HG03571 (cell line): ENCODE data around the gene TEKT4.
"Not testable (repeated sequence)": the region's sequence is repeated elsewhere in the genome, so short reads cannot be mapped to it uniquely, and the experiment has no call there.

Experiments used
- ATAC-seq: cut with Tn5 transposase; IDR thresholded peaks from one replicate; pipeline ENCODE4 v1.9.1; 2021; ENCODE audit not compliant: unreplicated experiment

Gene TEKT4

DNA sequence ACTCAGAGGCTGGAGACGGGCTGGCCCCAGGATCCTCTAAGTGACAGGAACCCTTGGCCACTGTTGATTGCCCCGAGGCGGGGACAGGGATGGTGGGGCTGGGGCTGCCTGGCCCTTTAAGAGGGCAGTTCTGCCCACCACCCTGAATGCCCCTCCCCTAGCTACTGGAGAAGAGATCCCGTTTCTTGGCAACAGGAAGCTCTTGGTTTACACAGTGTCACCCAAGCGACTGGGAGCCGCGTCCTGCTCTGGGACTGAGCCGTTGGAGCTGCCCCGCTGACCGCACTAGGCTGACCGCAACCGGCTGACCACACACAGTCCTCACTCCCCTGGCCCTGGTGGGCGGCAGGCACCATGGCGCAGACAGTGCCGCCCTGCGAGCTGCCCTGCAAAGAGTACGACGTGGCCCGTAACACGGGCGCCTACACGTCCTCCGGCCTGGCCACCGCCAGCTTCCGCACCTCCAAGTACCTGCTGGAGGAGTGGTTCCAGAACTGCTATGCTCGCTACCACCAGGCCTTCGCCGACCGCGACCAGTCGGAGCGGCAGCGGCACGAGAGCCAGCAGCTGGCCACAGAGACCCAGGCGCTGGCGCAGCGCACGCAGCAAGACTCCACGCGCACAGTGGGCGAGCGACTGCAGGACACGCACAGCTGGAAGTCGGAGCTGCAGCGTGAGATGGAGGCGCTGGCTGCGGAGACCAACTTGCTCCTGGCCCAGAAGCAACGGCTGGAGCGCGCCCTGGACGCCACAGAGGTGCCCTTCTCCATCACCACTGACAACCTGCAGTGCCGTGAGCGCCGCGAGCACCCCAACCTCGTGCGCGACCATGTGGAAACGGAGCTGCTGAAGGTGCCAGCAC lies at the start of gene TEKT4:
TEKT4 (plus strand) TSS at position 205 of the 862 bp plus-strand sequence; CDS start at position 355, 150 bp downstream.
- no peak for ATAC-seq

- not testable (repeated sequence) for ATAC-seq
These were observed 32.0 kb upstream of the TEKT4 start for GRCh38 chr2:94839224-94839623.

DNA sequence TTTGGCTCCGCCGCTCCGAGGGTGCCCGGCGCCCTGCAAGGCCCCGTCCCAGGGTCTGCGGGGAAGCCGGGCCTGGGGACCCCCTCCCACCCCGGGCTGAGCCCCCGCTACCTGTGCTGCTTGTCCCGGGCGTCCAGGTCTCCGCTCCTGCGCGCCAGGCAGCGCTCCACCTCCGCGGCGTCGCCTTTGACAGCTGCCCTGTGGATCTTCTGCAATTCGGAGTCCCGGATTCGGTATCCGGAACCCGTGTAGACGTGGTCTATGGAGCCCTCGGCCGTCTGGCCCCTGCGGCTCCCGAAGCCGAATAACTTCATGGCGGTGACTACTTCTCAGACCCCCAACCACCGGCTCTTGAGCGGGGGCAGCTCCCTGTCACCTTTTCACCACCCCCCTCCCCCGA lies 14.4 kb upstream of the TEKT4 start:
- ATAC-seq: not testable (repeated sequence)

DNA sequence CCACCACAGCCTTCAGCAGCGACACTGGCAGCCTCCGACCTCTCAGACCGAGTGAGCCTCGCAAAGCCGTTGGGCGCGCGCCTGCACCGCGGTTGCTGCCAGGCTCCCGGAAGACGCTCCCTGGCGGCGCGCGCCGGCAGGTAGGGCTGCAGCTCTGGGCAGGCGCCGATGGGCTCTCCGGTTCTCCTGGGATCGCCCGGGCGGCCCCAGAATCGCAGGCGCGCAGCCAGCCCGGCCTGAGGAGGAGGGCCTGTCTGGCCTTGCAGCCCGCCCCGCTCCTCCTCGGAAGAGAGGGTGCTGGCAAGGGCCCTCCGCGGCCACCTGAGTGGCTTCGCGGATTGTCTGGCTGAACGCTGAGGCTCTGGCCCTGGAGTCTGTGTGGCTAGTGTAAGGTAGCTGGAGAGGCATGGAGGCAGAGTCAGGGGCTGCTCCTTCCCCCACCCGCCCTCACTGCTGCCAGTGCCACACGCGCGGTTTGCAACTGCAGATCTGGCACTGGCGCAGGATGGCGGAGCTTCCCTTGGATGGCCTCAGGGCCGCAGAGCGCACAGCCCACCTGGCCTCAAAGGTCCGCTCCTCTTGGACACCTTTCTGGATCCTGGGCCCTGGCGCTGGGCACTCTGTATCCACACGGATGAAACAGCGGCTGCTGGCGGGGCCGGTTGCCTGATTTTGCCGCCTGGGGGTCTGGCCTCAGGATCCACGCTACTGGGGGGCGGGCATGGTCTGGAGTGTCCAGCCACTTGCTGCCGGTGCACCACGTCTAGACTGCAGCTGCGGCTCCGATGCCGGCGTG lies 13.7 kb upstream of the TEKT4 start:
- ATAC-seq: not testable (repeated sequence)

- ATAC-seq: not testable (repeated sequence)
These were observed 12.9 kb upstream of the TEKT4 start for GRCh38 chr2:94858163-94858888.

DNA sequence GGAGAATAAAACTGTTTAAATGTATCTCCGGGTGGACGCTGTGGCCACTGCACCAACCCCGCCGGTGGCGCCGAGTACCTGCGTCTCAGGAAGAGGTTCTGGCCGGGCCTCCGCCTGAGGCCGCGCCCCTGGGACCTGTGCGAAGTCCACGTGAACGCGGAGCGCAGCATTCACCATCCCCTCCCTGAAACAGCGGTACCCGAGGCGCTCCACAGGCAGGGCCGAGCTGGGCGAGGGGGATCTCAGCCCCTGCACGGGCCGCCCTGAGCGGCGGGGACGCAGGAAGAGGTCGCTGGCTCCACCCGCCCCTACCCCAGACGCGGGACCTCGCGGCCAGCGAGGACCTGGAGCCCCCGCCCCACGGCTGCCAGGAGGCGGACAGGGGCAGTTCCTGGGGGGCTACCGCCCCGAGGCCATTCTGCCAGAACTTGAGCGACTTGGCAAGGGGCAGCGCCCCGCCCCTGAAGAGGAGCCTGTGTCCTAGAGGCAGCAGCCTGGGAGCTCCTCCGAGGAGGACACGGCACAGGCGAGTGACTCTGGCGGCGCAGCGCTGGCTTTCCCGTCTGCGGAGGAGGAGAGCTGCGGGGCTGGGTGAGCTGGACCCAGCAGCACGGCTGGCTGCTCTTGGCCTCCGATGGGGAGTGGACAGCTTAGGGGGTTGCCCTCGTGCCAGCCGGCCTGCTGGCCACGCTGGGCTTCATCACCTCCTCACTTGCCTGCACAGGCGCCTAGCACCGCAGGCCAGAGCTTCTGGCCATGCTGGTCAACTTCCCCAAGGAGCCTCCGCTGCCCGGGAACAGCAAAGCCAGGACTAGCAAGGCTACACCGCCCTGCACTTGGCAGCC lies 9.7 kb upstream of the TEKT4 start:
- ATAC-seq: no peak

DNA sequence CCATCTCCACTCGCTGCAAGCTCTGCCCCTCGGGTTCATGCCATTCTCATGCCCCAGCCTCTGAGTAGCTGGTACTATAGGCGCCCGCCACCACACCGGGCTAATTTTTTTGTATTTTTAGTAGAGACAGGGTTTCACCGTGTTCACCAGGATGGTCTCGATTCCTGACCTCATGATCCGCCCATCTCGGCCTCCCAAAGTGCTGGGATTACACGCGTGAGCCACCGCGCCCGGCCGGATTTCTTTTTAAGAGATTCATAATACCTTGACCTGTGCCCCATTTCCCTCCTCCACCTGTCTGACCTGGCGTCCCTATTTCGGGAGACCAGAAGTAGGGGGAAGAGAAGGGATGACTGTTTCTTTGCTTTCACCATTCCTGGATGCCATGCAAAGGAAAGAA lies 8.3 kb upstream of the TEKT4 start:
- ATAC-seq: not testable (repeated sequence)

GRCh38 chr2:94869131-94869530 lies 2.1 kb upstream of the TEKT4 start:
- ATAC-seq: no peak

DNA sequence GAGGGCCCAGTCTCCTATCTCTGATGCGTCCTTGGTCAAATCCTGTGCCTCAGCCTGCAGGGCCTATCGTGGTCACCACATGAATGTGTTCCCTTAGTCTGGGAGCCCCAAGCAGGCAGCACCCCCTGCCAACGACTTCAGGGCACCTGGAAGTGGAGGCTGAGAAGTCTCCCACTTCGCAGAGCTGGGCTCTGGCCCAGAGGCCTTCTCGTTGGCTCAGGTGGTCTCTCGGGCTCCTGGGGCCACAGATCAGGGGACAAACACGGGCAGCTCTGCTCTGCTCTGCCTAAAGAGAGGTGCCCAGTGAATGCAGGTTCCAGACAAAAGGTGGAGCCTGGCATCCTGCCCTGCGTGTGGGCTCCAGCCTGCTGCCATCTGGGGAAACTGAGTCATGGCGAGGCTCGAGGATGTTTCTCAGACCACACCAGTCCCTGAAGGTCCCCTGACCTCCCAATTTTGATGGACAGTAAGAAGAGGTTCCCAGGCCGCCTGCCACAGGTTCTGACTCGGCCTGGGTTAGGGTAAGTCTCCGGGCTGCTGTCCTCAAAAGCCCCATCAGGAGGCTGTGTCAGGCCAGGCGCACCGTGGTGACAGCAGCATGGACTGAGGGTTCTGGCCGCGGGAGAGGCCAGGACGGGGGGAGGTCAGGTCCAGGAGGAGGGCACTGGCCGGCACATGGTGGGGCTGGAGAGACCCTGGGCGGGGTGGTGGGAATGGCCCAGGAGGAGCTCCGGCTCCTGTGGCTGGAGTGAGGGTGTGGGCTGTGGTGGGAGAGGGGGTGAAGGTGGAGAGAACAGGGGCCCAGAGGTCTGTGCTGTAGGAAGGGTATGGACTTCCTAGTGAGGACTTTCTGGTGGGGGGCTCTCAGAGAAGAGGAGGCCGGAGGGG lies 1.4 kb upstream of the TEKT4 start:
- no peak for ATAC-seq

DNA sequence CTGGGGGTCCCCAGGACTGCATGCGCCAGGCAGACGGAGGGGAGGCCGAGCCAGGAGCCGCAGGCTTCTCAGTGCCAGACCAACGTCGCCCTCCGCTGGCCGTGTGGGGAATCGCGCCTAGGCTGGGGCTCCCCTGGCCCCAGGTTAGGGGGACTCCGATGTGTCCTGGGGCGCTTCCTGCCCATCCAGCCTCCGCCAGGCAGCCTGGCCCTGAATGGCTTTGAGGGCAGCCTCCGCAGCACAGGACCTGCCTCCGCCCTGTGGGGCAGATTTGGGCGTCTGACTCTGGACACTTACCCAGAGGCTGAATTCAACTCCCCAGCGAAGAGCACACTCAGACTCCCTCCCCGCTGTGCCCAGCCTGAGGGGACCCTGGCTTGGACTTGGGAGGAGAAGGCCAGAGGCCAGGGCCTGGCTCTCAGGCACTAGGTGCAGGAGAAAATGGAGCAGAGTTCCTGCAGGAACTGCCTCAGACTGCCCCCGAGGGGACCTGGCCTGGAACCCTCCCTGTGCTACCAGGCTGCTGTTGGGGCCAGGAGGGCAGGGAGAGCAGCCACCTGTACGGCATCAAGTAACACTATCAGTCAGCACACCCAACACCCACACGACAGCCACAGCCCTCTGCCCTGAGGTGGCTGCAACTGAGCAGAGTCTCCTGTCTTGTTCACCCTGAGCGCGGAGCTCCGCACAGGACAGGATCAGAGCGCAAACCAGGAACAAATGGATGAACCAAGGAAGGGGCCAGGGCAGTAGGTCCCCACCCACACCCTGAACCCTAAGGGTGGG lies 597 bp upstream of the TEKT4 start:
- ATAC-seq: no peak

DNA sequence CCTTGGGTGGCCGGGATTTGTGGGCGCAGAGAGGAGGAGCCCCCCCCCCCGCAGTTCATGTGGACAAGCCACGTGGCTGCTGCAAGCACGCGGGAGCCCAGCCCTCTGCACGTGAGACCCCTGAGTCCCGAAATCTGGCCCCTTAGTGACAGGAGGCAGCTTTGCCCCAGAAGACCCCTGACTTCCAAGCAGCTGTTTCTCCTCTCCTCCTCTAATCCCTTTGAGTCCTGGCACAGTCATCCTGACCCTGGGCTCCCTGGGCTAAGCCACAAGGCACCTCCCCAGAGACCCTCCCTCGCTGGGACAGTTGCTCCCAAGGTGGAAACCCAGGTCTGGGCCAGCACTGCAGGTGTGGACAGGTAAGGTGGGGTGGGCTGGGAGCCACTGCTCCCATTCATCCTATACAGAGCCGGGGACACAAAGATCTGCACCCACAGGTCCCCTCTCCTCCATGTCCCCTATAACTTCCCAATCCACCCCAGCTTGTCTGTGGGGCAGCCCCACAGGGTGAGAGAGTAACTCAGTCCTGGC lies 923 bp downstream of the TEKT4 start:
- no peak for ATAC-seq

- no peak for ATAC-seq
These were observed 1.6 kb downstream of the TEKT4 start for GRCh38 chr2:94872676-94873361.

DNA sequence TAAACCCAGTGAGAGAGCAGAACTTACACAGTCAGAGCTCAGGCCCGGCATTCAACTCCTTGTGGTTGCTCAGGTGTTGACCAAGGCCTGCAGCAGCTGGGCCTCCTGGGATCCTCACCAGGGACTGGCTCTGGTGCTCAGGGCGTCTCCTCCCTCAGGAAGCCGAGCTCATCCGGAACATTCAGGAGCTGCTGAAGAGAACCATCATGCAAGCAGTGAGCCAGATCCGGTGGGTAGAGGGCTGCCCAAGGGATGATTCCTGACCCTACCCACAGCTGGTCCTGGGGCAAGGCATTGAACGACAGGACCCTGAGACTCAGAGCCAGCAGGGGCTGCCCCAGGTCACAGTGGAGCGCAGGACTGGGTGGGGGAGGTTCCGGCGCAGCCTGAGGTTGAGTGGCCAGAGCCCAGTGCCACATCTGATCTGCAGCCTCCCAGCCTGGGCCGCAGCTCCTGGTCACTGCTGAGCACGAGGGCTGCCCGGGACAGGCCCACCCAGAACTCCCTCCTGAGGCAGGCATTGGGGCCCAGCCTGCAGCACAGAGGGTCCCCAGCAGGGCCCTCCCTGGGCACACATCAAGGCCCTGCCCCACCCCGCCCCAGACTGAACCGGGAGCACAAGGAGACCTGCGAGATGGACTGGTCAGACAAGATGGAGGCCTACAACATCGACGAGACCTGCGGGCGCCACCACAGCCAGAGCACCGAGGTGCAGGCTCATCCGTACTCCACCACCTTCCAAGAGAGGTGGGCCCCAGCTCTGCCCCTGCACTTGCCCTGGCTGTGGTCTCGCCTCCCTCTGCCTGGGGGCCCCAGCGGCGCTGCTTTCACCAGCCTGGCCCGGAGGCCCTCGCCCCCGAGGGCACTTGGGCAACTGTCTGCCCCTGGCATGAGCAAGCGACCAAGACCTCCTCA lies 2.4 kb downstream of the TEKT4 start:
- no peak for ATAC-seq

DNA sequence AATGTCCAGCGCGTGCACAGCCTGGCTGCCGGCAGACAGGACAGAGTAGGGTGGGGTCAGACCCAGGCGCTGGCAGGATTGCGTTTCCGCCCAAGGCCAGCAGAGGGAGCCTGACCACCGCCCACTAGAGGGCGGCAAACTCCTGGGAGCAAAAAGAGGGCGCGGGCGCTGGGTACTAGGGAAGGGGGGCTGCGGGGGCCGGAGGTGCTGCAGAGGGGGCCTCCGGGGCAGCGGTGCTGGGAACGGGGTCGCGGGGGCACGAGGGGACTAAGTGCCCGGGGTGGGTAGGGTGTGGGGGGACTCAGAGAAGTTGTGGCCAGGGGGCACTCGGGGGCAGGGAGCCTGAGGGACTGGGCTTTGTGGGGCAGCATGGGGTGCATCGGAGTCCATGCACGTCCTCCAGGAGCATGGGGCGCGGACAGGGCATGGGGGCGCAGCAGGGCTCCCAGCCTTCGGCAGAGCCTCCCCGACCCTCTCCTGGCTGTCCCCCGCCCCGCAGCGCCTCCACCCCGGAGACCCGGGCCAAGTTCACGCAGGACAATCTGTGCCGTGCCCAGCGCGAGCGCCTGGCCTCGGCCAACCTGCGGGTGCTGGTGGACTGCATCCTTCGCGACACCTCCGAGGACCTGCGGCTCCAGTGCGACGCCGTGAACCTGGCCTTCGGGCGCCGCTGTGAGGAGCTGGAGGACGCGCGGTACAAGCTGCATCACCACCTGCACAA lies 3.2 kb downstream of the TEKT4 start:
- peak; percentile 88 for ATAC-seq

DNA sequence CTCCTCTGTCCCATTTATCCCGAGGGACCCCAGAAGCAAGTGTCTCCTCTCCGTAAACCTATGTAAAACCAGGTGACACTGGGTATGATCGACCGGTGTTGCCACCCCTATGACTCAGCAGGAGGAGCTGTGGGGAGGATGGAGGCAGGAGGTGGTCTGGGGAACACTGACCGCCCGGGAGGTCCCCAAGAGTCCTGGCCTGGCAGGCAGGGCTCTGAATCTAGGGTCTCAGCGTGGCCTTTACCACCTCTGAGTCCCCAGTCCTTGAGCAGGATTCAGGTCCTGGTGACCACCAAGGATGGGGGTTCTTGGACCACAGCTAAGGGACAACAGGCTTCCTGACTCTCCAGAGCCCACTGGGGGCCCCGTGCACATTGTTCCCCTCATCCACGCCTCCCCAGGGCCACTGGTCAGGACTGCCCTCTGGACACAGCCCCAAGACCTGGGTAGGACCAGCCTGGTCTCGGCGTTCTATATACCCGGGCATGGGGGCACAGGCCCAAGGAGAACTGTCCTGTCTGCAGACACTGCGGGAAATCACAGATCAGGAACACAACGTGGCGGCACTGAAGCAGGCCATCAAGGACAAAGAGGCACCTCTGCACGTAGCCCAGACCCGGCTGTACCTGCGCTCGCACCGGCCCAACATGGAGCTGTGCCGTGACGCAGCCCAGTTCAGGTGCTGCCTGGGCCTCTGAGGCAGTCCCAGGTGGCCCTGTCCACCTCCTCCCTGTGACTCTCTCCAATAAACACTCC lies 4.0 kb downstream of the TEKT4 start:
- ATAC-seq: no peak
